H1 (cell line): ENCODE measurements around the gene MACF1. TPM values are rescaled to one million over a fixed set of nuclear protein-coding genes. Genes with fewer than 3 reads are reported as not detected.

ENCODE experiments used
- CTCF ChIA-PET: fragments of 300-600 bp; sonication (Branson Sonifier 250); formaldehyde crosslinking; loops from one replicate; lab custom pipeline; 2021; ENCODE audit not compliant: partially characterized antibody; lab: Charles Lee
- POLR2A ChIA-PET: fragments of 300-600 bp; sonication (Branson Sonifier 250); formaldehyde crosslinking; loops from one replicate; lab custom pipeline; 2021; ENCODE audit warnings: inconsistent platforms; ENCODE audit not compliant: partially characterized antibody; lab: Charles Lee
- DNase-seq, 2 experiments: peaks; one replicate each; pipeline versions ENCODE4 v3.0.0 to v3.0.0-alpha.2; 2010 to 2022; ENCODE audit warnings: low spot score in 2 of 2, low read depth in 1 of 2, mixed read lengths in 1 of 2
- FAIRE-seq: peaks from 2 replicates; lab custom pipeline; 2011; peaks lifted over from hg19 to GRCh38; lab: Jason Lieb, UNC
- H2AFZ ChIP-seq: 2 replicates; pipeline ENCODE4 v1.8.1; 2012; ENCODE audit warnings: low read length, inconsistent platforms
- H2AK5ac ChIP-seq: 2 replicates; pipeline ENCODE4 v1.6.1; 2013; ENCODE audit warnings: low read depth, low read length
- H2BK120ac ChIP-seq: replicated peaks from 2 replicates; pipeline ENCODE3; 2013; ENCODE audit warnings: low read depth, low read length, inconsistent platforms
- H2BK12ac ChIP-seq: 2 replicates; pipeline ENCODE4 v1.6.1; 2013; ENCODE audit warnings: low read depth, low read length
- H2BK15ac ChIP-seq: 2 replicates; pipeline ENCODE4 v1.6.1; 2013; ENCODE audit warnings: low read length
- H2BK20ac ChIP-seq: 2 replicates; pipeline ENCODE4 v1.6.1; 2013; ENCODE audit warnings: low read length
- H2BK5ac ChIP-seq: 2 replicates; pipeline ENCODE4 v1.6.1; 2013; ENCODE audit warnings: low read depth, low read length
- H3K14ac ChIP-seq: 2 replicates; pipeline ENCODE4 v1.6.1; 2013; ENCODE audit warnings: inconsistent platforms; ENCODE audit not compliant: insufficient read length
- H3K18ac ChIP-seq: 2 replicates; pipeline ENCODE4 v1.6.1; 2013; ENCODE audit warnings: low read length; ENCODE audit errors: extremely low read depth
- H3K23ac ChIP-seq: 2 replicates; pipeline ENCODE4 v1.6.1; 2013; ENCODE audit warnings: inconsistent platforms; ENCODE audit not compliant: insufficient read length
- H3K23me2 ChIP-seq: 2 replicates; pipeline ENCODE4 v1.6.1; 2013; ENCODE audit warnings: low read depth, low read length
- H3K27ac ChIP-seq: 2 replicates; pipeline ENCODE4 v1.6.1; 2011; ENCODE audit warnings: low read depth, low read length, inconsistent platforms
- H3K27me3 ChIP-seq, 4 experiments: replicated peaks in 1 of 4; 1 replicate in 1 of 4; 2 replicates in 3 of 4; pipeline versions ENCODE4 v1.6.1 to v1.8.1; 2011 to 2013; ENCODE audit warnings: low read length in 3 of 4, mild to moderate bottlenecking in 3 of 4, inconsistent platforms in 2 of 4, mixed read lengths in 2 of 4, moderate library complexity in 1 of 4; ENCODE audit not compliant: control insufficient read depth in 3 of 4, insufficient read depth in 3 of 4; ENCODE audit errors: extremely low read depth in 1 of 4
- H3K36me3 ChIP-seq, 4 experiments: 2 replicates each; pipeline versions ENCODE4 v1.6.1 to v1.8.1; 2011 to 2013; ENCODE audit warnings: mild to moderate bottlenecking in 4 of 4, low read length in 3 of 4, moderate library complexity in 2 of 4, control low read depth in 1 of 4, inconsistent platforms in 1 of 4; ENCODE audit not compliant: insufficient read depth in 4 of 4, control insufficient read depth in 2 of 4
- H3K4ac ChIP-seq: replicated peaks from 2 replicates; pipeline ENCODE3; 2013; ENCODE audit warnings: low read length, low read depth, mixed read lengths, inconsistent platforms; ENCODE audit not compliant: insufficient read length
- H3K4me1 ChIP-seq, 4 experiments: replicated peaks in 1 of 4; 1 replicate in 1 of 4; 2 replicates in 3 of 4; pipeline versions ENCODE4 v1.6.1 to v1.8.1; 2011 to 2013; ENCODE audit warnings: low read length in 3 of 4, inconsistent platforms in 2 of 4, mixed read lengths in 1 of 4; ENCODE audit not compliant: insufficient read depth in 4 of 4, control insufficient read depth in 3 of 4
- H3K4me2 ChIP-seq, 2 experiments: 2 replicates each; pipeline versions ENCODE4 v1.6.1 to v1.8.1; 2011 to 2013; ENCODE audit warnings: low read depth in 2 of 2, low read length in 2 of 2, control low read depth in 1 of 2, inconsistent platforms in 1 of 2, mild to moderate bottlenecking in 1 of 2; ENCODE audit not compliant: insufficient read depth in 1 of 2
- H3K4me3 ChIP-seq, 4 experiments: fragments of 200-600, 300-600 bp in 1 of 4; sonication (generic), shearing (Covaris generic), sonication (Bioruptor Twin) in 1 of 4; 2 replicates each; pipeline versions ENCODE4 v1.5.1 to v1.8.1; 2011 to 2016; ENCODE audit warnings: low read length in 4 of 4, low read depth in 3 of 4, control low read depth in 2 of 4, inconsistent platforms in 2 of 4, mild to moderate bottlenecking in 2 of 4, mixed read lengths in 1 of 4, moderate library complexity in 1 of 4; ENCODE audit not compliant: insufficient read depth in 2 of 4; ENCODE audit errors: extremely low read depth in 1 of 4
- H3K56ac ChIP-seq: replicated peaks from 2 replicates; pipeline ENCODE3; 2013; ENCODE audit warnings: low read depth, mild to moderate bottlenecking, mixed read lengths, low read length, inconsistent platforms; ENCODE audit not compliant: insufficient read length
- H3K79me1 ChIP-seq: 2 replicates; pipeline ENCODE4 v1.6.1; 2013; ENCODE audit warnings: low read depth, low read length, control low read depth
- H3K79me2 ChIP-seq, 2 experiments: 2 replicates each; pipeline versions ENCODE4 v1.6.1 to v1.8.1; 2012 to 2013; ENCODE audit warnings: low read length in 2 of 2, mild to moderate bottlenecking in 2 of 2, inconsistent platforms in 1 of 2; ENCODE audit not compliant: insufficient read depth in 2 of 2, control insufficient read depth in 1 of 2
- H3K9ac ChIP-seq, 4 experiments: replicated peaks in 1 of 4; 1 replicate in 1 of 4; 2 replicates in 3 of 4; pipeline versions ENCODE4 v1.6.1 to v1.8.1; 2011 to 2013; ENCODE audit warnings: low read depth in 3 of 4, low read length in 3 of 4, control low read depth in 2 of 4, mild to moderate bottlenecking in 2 of 4, moderate library complexity in 2 of 4, inconsistent platforms in 1 of 4; ENCODE audit errors: extremely low read depth in 1 of 4
- H3K9me3 ChIP-seq, 2 experiments: 2 replicates each; pipeline versions ENCODE4 v1.6.1 to v1.8.1; 2012 to 2013; ENCODE audit warnings: mild to moderate bottlenecking in 2 of 2, moderate library complexity in 2 of 2, control low read depth in 1 of 2, inconsistent platforms in 1 of 2, low read depth in 1 of 2, low read length in 1 of 2, mixed read lengths in 1 of 2; ENCODE audit not compliant: insufficient read depth in 2 of 2
- H4K20me1 ChIP-seq, 2 experiments: replicated peaks in 1 of 2; 2 replicates each; pipeline versions ENCODE3 to v1.8.1; 2011 to 2013; ENCODE audit warnings: inconsistent platforms in 2 of 2, low read length in 2 of 2, mild to moderate bottlenecking in 1 of 2; ENCODE audit not compliant: insufficient read depth in 2 of 2, control insufficient read depth in 1 of 2
- H4K5ac ChIP-seq: 2 replicates; pipeline ENCODE4 v1.6.1; 2013; ENCODE audit warnings: low read length, low read depth, mixed read lengths, inconsistent platforms; ENCODE audit not compliant: insufficient read length
- H4K8ac ChIP-seq: 2 replicates; pipeline ENCODE4 v1.8.0; 2013; ENCODE audit warnings: mild to moderate bottlenecking, moderate library complexity, low read length, inconsistent platforms; ENCODE audit not compliant: insufficient read depth; ENCODE audit errors: extremely low read depth
- H4K91ac ChIP-seq: replicated peaks from 2 replicates; pipeline ENCODE3; 2013; ENCODE audit warnings: low read length, mixed read lengths, inconsistent platforms; ENCODE audit not compliant: insufficient read length
- CTBP2 ChIP-seq: IDR thresholded peaks from 2 replicates; pipeline ENCODE4 v1.7.0; 2011; ENCODE audit warnings: borderline replicate concordance, mild to moderate bottlenecking, moderate library complexity, mixed read lengths, low read length; ENCODE audit not compliant: insufficient read depth, insufficient read length
- EZH2 ChIP-seq: fragments of 200-600 bp; sonication (generic); IDR thresholded peaks from 2 replicates; pipeline ENCODE4 v1.7.1; 2012; ENCODE audit warnings: low read depth, mild to moderate bottlenecking, moderate library complexity, low read length, inconsistent platforms; ENCODE audit not compliant: severe bottlenecking
- FOSL1 ChIP-seq: IDR thresholded peaks from 2 replicates; pipeline ENCODE4 v1.6.1; 2011; ENCODE audit warnings: mild to moderate bottlenecking, low read depth, low read length, moderate library complexity; ENCODE audit not compliant: insufficient read depth
- RBBP5 ChIP-seq: IDR thresholded peaks from 2 replicates; pipeline ENCODE4 v1.7.1; 2012; ENCODE audit warnings: low read depth, mild to moderate bottlenecking, inconsistent platforms, low read length, moderate library complexity, borderline replicate concordance
- RXRA ChIP-seq: IDR thresholded peaks from 2 replicates; pipeline ENCODE4 v1.6.1; 2011; ENCODE audit warnings: low read depth, mild to moderate bottlenecking, low read length, moderate library complexity; ENCODE audit not compliant: insufficient read depth
- SIRT6 ChIP-seq: IDR thresholded peaks from one replicate; pipeline ENCODE4 v1.7.1; 2012; ENCODE audit warnings: low read length, inconsistent platforms
- SIX5 ChIP-seq: IDR thresholded peaks from 2 replicates; pipeline ENCODE4 v1.6.1; 2011; ENCODE audit warnings: mild to moderate bottlenecking, low read depth, low read length
- SP4 ChIP-seq: IDR thresholded peaks from 2 replicates; pipeline ENCODE4 v1.6.1; 2012; ENCODE audit warnings: low read length, inconsistent platforms
- TAF7 ChIP-seq: optimal IDR thresholded peaks from 2 replicates; pipeline ENCODE3; 2011; ENCODE audit warnings: low read depth, mild to moderate bottlenecking, inconsistent platforms, low read length, moderate library complexity, borderline replicate concordance
- YY1 ChIP-seq: IDR thresholded peaks from 2 replicates; pipeline ENCODE4 v1.6.1; 2011; ENCODE audit warnings: low read depth, mild to moderate bottlenecking, low read length
- WGBS, 2 experiments: shearing (Covaris generic) in 1 of 2; methylation state at CpG; one replicate each; pipeline versions ENCODE4 v1.1.6 to v1.1.7; 2013 to 2015; ENCODE audit warnings: low lambda C conversion rate in 2 of 2, mixed read lengths in 2 of 2, inconsistent platforms in 1 of 2, low coverage in 1 of 2, missing lambda C conversion rate in 1 of 2; ENCODE audit not compliant: insufficient replicate concordance in 2 of 2, insufficient coverage in 1 of 2, insufficient read length in 1 of 2; ENCODE audit errors: extremely low coverage in 1 of 2, missing lambda C conversion rate in 1 of 2; 5-methylcytosine and 5-hydroxymethylcytosine counted together
- polyA plus RNA-seq, 7 experiments: library from polyadenylated mRNA; depleted of rRNA in 3 of 7; stranded (reverse) in 5 of 7; unstranded in 2 of 7; fragments of >200 nt in 5 of 7; fragments of 200-250 nt in 2 of 7; gene quantifications; 1 replicate in 5 of 7; 2 replicates in 1 of 7; 4 replicates in 1 of 7; pipeline versions ENCODE4 v1.2.1 to v1.2.3, GENCODE V29; 2011 to 2013; ENCODE audit warnings: missing spikeins in 2 of 7, mixed read lengths in 2 of 7
- total RNA-seq: library from RNA; stranded (reverse); fragmentation: NEBNext Ultra II Directional; extraction: Animal tissue kit (Norgen Biotek cat#: 25700); gene quantifications from 2 replicates; pipeline ENCODE4 v1.2.1, GENCODE V29; 2021
- TF ChIP-seq, protein P1 (sequence below): IDR thresholded peaks from 2 replicates; pipeline ENCODE4 v1.6.1; 2011; ENCODE audit warnings: low read length, improper control_type of control experiment

Gene MACF1
- total and polyA plus RNA-seq, 2 of the 8 experiments (the other 6 are each of a cell fraction or from before 2014, with no cell fraction given), result 59.8 to 285 TPM

DNA sequence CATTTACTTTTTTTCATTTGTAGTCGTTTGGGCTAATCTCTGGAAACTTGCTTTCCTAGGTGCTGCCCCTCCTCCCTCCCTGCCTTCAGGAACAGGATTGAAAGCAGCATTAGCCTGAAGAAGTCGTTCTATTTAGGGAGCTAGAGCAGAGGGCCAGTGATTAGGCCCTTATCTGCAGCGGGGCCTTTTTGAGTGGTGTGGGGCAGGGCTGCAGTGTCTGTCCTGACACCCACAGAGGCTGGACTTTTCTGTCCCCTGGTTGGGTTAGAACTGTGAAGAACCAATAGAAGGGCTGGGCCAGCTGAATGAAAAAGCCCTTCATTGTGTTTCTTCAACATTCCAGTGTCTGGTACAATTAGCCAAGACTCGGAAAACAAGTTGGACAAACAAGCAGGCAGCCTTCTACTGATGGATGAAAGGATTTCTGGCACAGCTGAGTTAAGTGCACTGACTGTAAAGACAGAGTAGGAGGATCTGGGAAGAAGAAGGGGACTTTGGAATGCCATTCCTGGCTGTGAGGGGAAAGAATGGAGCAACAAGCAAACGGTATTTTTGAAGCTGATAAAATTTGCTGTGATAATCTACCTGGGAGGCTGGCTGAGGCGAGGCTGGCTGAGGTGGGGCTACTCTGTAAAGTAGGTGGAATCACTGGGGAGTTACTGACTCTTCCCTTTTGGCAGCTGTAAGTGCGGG, 9.7 kb downstream of the MACF1 start:
- Histone ChIP-seq H2AK5ac (no peak overlapping the region), H2BK15ac (peak overlapping the region; percentile 33; the same call in 1 of the 2 replicates), H3K79me2 (peaks cover 0 to 72% of the 10 kb centered on the region in 2 experiments; a peak in 3 of 4 replicates), H3K9ac (no peak overlapping the region), H3K4me3 (no peak overlapping the region), H3K23me2 (no peaks in the 10 kb centered on the region), H2BK120ac (no peak overlapping the region), H3K18ac (no peak overlapping the region), H4K91ac (no peak overlapping the region), H2BK12ac (no peak overlapping the region), H3K27ac (no peak overlapping the region), H4K8ac (no peak overlapping the region), H4K5ac (no peak overlapping the region), H2AFZ (no peak overlapping the region), H3K4me2 (peak overlapping the region in 1 of 2 experiments; percentile 39; a peak in 3 of 4 replicates), H3K9me3 (no peaks in the 10 kb centered on the region), H3K27me3 (no peaks in the 10 kb centered on the region), H3K4ac (no peak overlapping the region), H2BK5ac (no peak overlapping the region), H2BK20ac (no peak overlapping the region), H3K79me1 (peaks cover 23% of the 10 kb centered on the region), H3K23ac (no peak overlapping the region), H3K36me3 (no peaks in the 10 kb centered on the region; a peak in 1 of 8 replicates), H3K4me1 (peaks cover 10 to 23% (median 13%) of the 10 kb centered on the region in 4 experiments), H3K56ac (no peak overlapping the region), H3K14ac (no peak overlapping the region), H4K20me1 (peaks cover 3 to 5% of the 10 kb centered on the region in 2 experiments)
- DNase-seq (no peak), FAIRE-seq (no peak)
- 72% methylated on average over 7 of the region's 7 CpGs; no CpG with 5 or more reads in 1 of the 2 experiments for WGBS, 2 experiments
- TF ChIP-seq FOSL1 (no peak), RXRA (no peak), RBBP5 (no peak), YY1 (no peak), TAF7 (no peak), SIX5 (no peak), EZH2 (no peak), CTBP2 (no peak), SIRT6 (no peak), SP4 (no peak)
- TF ChIP-seq, protein P1, sequence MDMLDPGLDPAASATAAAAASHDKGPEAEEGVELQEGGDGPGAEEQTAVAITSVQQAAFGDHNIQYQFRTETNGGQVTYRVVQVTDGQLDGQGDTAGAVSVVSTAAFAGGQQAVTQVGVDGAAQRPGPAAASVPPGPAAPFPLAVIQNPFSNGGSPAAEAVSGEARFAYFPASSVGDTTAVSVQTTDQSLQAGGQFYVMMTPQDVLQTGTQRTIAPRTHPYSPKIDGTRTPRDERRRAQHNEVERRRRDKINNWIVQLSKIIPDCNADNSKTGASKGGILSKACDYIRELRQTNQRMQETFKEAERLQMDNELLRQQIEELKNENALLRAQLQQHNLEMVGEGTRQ, result no peak
- ChIA-PET CTCF (interaction anchor here (0.6 to 3.8 kb wide), 17 partner anchors 9 to 115 kb away, joined by 3 to 33 read pairs (median 3); partner anchors contain the start of gene MACF1), POLR2A (interaction anchor here (1.0 to 3.0 kb wide), 7 partner anchors 9 to 108 kb away, joined by 3 to 22 read pairs (median 3); partner anchors contain the start of gene MACF1)
